Stimulated activated CD8-positive, alpha-beta memory T cell treated with anti-CD3 and anti-CD28 coated beads, Interleukin-7, amount 100 ng/mL, for 24 hours (primary cell): ENCODE data around the gene RTL10.

Experiments
- DNase-seq: peaks from one replicate; pipeline ENCODE4 v3.0.0-alpha.2; 2020; ENCODE audit warnings: low read depth

The RTL10 gene

GRCh38 chr22:19876314-19876940, 21.8 kb upstream of the RTL10 start:
- DNase-seq, result no peak

GRCh38 chr22:19875531-19876313, 21.0 kb upstream of the RTL10 start:
- DNase-seq, result no peak

GRCh38 chr22:19875061-19875530, 20.4 kb upstream of the RTL10 start:
- no peak for DNase-seq

DNA sequence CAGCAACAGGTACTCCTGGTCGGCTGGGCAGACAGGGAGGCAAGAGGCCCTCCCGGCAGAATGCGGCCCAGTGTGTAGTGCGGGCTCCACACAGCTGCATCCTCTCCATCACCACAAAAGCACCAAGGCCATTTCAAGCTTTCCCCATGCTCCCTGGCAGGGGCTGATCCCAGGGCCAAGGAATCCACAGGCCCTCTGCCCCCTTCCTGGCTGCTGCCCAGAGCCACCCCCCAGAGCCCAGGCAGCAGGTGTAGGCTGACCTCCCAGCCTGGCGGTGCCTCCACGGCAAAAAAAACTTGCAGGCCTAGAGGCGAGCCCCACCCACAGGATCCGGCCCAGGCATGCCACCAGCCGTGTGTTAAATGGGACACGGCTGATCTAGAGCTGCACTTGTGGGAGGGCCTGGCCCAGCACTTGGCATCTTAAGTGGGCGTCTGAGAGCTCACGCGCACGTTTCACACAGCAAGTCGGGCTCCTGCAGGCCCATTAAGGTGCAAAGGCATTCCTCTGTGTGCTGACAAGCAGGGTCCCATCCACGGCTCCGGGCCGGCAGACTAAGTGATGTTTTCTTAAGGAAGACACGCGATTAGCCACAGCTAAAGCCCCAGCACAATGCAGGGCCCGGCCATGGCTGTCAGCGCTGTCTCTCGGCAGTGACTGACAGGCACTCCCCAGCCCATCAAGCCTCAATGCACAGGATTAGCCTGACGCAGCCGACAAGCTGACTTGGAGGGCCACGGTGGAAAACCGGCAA, 19.8 kb upstream of the RTL10 start:
- no peak for DNase-seq

- DNase-seq, result no peak
Measured at GRCh38 chr22:19873960-19874306, 19.3 kb upstream of the RTL10 start.

DNA sequence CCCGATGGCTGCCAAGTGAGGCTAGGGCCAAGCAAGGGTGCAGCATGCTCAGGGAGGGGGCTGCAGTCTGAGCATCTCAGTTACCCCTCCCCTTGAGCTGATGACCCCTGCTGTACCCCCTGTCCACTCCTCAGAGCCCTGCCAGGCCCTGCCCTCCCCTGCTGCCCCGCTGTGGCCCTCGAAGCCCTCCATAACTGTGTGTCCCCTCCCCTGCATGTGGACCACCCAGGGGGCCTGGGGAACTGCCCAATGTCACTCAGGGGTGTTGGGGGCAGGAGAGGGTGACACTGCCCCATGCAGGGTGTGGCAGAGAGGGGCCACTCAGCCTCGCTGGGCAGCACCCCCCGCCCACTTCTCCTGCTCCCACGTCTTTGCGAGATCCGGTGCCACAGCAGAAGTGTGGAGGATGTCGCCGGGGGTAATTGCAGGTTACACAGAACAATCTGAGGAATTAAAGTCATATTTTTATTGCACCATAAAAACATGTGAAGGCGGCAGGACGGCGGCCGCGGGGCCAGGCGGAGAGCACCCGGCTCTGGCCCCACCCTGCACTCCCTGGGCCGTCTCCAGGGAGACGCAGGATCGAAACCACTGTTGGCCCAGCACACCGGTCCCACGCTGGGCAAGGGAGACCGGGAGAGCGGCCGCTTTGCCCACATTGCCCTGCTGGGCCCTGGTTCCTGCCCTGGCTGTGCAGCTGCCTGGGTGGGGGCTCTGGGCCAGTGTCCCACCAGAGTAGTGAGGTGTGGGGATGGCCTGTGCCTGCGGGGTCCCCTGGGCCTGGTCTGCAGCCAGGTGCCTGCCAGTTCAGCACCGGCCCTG, 18.7 kb upstream of the RTL10 start:
- no peak for DNase-seq

- no peak for DNase-seq
Measured at GRCh38 chr22:19872779-19873137, 18.1 kb upstream of the RTL10 start.

- DNase-seq, result no peak
Measured at GRCh38 chr22:19871845-19872778, 17.4 kb upstream of the RTL10 start.

DNA sequence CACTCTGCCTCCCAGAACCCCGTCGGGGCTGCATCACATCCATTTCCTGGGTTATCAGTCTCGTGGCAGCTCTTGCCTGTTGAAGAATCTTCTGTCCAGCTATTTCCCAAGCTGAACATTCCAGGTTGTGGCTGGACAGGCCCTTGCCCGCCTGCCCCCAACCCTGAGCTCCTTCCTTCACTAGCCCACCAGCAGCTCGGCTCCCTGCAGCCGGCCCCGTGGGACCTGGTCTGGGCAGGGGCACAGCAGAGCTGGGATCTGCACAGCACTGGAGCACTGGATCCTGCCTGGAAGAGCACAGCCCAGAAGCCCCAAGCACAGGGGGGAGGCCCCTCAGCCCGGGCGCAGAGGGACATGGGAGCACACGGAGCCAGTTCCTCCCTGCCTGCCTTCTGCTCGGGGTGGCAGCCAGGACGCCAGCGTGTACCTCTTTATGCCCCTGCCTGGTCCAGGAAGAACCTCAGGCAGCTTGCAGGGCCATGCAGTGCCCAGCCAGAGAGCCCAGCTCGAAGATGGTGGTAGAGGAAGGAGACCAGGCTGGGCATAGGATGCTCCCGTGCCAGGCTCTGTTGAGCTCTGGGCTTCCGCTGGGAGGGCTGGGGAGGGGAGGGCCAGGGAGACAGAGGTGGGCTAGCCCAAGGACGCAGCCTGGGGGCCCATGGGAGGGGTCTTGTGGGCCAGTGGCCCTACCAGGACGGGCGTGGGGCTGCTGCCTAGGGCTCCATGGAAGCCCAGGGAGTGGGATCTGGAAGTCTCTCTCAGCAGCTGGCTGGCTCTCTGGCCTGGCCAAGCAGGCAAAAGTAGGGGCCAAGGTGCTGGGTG, 16.6 kb upstream of the RTL10 start:
- DNase-seq, result no peak

GRCh38 chr22:19870153-19871022, 15.7 kb upstream of the RTL10 start:
- no peak for DNase-seq

DNA sequence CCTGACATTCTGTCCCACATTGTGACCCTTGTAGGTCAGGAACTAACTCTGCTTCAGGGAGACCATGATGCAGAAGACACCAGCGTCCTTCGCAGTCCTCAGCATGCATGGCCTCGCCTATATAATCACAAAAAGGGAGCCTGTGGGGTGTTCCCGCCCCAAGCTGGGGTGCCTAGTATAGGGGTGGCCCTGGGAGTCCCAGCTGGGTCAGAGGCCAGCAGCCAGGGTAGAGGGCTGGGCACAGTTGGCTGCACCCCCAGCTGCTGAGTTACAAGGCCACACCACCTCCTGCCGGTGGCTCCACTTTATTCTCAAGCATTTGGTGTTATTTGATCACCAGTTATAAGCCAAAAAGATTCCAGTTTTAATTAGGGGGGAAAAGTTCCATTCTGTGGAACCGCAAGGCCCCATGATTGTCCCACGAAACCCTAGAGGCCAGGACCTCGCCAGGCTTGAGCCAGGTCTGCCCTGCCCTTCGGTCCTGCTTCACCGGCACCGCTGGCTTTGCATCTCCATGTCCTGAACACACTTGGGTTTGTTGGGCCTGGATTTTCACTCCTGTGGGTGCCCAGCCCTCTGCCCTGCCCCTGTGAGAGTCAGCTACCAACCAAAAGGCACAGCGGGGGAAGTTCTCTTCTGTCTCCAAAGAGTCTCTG, 15.0 kb upstream of the RTL10 start:
- DNase-seq, result no peak

DNA sequence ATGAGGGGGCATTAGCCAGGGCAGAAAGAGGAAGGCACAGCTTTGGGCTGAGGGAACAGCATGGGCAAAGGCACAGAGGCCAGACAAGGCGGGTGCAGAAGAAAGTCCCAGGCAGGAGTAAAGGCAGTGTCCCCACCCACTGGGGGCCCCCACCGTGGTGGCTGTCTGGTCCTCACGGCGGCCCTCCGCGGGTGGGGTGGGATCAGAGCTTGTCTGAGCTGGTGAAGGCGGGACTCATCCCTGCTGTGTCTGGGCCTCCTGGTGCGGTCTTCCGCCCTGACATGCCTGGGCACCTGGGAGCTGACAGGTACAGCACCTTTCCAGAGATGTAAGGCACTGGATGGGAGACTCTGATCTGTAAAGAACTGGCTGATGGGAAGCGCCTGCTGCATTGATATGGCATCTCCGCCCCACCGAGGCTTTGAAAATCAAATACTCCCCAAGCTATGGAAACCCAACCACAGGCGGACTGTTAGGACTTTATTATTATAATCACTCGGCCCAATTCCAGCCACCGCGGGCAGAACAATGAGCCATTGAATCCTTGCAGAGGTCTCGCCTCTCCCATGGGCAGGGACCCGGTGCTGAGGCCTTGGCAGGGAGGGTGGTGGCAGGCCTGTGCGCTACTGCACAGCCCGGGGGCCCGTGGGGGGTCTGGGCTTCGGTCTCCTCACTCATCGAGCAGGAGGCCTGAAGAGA, 14.2 kb upstream of the RTL10 start:
- DNase-seq, result no peak

- DNase-seq, result no peak
Measured at GRCh38 chr22:19868333-19868732, 13.7 kb upstream of the RTL10 start.

DNA sequence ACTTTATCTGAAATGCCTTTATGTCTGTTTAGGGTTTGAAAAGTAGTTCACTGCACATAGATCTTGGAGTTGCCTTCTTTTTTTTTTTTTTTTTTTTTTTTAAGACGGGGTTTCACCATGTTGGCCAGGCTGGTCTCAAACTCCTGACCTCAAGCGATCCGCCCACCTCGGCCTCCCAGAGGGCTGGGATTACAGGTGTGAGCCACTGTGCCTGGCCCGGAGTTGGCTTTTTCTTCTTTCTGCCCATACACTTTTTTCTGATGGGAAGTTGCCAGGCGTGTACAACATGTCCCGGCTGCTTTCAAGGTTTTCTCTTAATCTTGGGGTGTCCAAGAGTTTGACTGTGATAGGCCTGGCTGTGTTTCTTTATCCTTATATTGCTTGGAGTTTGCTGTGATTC, 12.9 kb upstream of the RTL10 start:
- DNase-seq, result no peak

DNA sequence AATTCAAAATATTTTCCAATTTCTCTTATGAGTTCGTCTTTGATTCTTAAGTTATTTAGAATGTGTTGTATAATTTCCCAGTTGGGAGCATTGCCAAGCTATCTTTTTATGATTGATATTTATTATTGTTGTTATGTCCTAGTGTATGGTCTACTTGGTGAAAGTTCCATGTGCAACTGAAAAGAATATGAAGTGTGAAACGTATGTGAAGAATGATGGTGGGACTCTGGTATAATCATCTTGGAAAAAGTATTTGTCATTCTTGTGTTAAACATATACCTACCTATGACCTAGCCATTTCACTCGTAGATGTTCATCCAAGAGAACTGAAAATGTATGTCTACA, 12.0 kb upstream of the RTL10 start:
- DNase-seq, result no peak

DNA sequence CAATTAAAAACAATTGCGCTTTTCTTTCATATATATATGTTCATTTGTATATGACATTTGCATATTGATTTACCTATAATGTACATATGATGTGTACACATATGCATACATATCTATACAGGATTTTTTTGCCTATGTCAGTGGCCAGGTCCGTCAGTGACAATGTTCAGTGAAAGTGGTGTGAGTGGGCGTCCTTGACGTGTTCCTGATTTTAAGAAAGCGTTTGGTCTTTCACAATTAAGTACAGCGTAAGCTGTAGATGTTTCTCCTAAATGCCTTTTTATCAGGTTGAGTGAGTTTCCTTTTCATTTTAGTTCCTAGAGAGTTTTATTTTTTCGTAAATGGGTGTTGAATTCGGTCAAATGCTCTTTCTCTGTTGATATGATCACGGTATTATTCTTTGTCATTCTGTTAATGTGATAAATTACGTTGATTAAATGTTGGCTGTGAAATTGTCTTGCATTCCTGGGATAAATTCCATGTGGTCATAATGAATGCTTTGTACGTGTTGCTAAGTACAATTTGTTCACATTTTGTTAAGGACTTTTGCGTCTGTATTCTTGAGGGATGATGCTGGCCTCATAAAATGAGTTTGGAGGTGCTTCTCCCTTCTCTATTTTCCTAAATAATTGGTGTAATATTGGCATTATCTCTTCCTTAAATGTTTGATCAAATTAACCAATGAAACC, 10.6 kb upstream of the RTL10 start:
- DNase-seq, result no peak

DNA sequence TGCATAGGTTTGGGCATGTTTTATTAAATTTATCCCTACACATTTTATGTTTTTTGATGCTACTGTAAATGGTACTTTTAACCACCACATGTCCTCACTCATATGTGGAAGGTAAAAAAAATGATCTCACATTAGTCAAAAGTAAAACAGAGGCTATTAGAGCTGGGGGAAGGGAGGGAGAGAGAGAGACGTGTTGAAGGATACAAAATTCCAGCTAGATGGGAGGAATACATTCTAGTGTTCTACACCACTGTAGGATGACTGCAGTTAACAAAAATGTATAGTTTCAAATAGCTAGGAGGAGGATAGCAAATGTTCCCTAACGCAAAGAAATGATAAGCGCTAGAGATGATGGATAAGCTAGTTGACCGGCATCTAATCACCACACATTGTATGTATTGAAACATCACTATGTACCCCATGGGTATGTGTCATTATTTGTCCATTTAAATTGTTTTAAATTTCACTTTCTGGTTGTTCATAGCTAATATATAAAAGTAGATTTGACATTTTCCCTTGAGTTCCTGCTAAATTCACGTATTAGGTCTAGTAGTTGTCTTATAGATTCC, 9.9 kb upstream of the RTL10 start:
- no peak for DNase-seq
